Hepatocyte (in vitro differentiated cells): ENCODE results near the gene ARMH4.

Experiments used
- EZH2 ChIP-seq: fragments of 200-600 bp; sonication (generic); IDR thresholded peaks from 2 replicates; pipeline ENCODE4 v1.6.1; 2016; ENCODE audit warnings: antibody characterized with exemption, mild to moderate bottlenecking, borderline replicate concordance
- EZH2phosphoT487 ChIP-seq: fragments of 200-600 bp; sonication (generic); IDR thresholded peaks from one replicate; pipeline ENCODE4 v1.6.1; 2018; ENCODE audit warnings: antibody characterized with exemption, mild to moderate bottlenecking, low read depth, moderate library complexity; ENCODE audit not compliant: unreplicated experiment, severe bottlenecking
- TF ChIP-seq, protein P1 (sequence below): fragments of 200-600 bp; sonication (generic); IDR thresholded peaks from 2 replicates; pipeline ENCODE4 v1.5.1; 2016; ENCODE audit warnings: antibody characterized with exemption, mild to moderate bottlenecking; ENCODE audit not compliant: poor library complexity

DNA sequence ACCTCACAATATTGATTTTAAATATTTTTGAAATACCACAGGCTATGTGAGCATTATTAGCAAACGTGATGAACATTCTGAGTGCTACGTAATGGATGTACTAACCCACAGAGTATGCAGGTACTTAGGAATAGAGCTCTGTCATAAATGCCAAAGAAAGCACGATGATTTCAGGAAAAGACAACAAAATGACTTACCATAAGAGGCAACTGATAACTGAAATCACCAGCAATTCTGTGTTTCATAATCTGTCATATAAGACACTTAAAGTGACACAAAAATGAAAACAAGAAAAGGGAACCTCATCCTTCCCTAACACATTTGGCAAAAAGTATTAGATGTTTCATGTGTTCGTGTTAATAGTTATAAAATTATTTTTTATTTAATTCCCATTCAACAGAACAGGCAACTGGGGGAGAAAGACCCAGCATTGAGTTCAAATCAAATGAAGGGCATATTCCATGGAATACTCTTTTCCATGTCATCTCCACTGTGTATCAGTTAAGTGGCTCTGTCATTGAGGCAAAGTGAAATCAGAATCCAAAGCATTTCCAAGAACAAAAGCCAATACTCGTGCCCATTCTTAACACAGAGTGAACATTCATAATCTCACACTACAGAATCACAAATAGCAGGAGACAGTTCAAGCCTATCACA lies 30.4 kb downstream of the ARMH4 start:
- TF ChIP-seq, protein P1, sequence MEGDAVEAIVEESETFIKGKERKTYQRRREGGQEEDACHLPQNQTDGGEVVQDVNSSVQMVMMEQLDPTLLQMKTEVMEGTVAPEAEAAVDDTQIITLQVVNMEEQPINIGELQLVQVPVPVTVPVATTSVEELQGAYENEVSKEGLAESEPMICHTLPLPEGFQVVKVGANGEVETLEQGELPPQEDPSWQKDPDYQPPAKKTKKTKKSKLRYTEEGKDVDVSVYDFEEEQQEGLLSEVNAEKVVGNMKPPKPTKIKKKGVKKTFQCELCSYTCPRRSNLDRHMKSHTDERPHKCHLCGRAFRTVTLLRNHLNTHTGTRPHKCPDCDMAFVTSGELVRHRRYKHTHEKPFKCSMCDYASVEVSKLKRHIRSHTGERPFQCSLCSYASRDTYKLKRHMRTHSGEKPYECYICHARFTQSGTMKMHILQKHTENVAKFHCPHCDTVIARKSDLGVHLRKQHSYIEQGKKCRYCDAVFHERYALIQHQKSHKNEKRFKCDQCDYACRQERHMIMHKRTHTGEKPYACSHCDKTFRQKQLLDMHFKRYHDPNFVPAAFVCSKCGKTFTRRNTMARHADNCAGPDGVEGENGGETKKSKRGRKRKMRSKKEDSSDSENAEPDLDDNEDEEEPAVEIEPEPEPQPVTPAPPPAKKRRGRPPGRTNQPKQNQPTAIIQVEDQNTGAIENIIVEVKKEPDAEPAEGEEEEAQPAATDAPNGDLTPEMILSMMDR: no peak
- no peak for TF ChIP-seq EZH2
- no peak for TF ChIP-seq EZH2phosphoT487
